Heart left ventricle (tissue), 16 donors: ENCODE data around the gene GADD45B. TPM values are rescaled to one million over a fixed set of nuclear protein-coding genes. Genes with fewer than 3 reads are reported as not detected.
"Not testable (repeated sequence)": the region's sequence is repeated elsewhere in the genome, so short reads cannot be mapped to it uniquely, and the experiment has no call there.

ENCODE experiments used
- ATAC-seq, 4 donors: fragments of 200-7000 bp; cut with Tn5 transposase; one replicate each; pipeline ENCODE4 v1.9.1; 2020 to 2022; ENCODE audit warnings: moderate library complexity in 4 of 4, mild to moderate bottlenecking in 3 of 4, moderate number of reproducible peaks in 1 of 4
- DNase-seq, 5 donors: peaks; one replicate each; pipeline ENCODE4 v3.0.0-alpha.2; 2020
- H3K27ac ChIP-seq, 12 donors: fragments of 200-600 bp; sonication (generic) in 4 of 12; one replicate each; pipeline versions ENCODE4 v1.5.0 to v1.8.0; 2016 to 2022; ENCODE audit warnings: mild to moderate bottlenecking in 2 of 12
- H3K27me3 ChIP-seq, 9 donors: fragments of 200-600 bp; sonication (generic) in 2 of 9; one replicate each; pipeline versions ENCODE4 v1.5.1 to v1.8.0; 2016 to 2022; ENCODE audit warnings: mild to moderate bottlenecking in 3 of 9
- H3K36me3 ChIP-seq, 9 donors: fragments of 200-600 bp; sonication (generic) in 2 of 9; one replicate each; pipeline versions ENCODE4 v1.5.0 to v1.8.0; 2018 to 2022; ENCODE audit warnings: mild to moderate bottlenecking in 2 of 9
- H3K4me1 ChIP-seq, 12 donors: fragments of 200-600 bp; sonication (generic) in 4 of 12; one replicate each; pipeline versions ENCODE4 v1.5.0 to v1.8.0; 2016 to 2022; ENCODE audit warnings: mild to moderate bottlenecking in 3 of 12
- H3K4me3 ChIP-seq, 12 donors: fragments of 200-600 bp; sonication (generic) in 4 of 12; one replicate each; pipeline versions ENCODE4 v1.5.0 to v1.8.0; 2017 to 2022; ENCODE audit warnings: mild to moderate bottlenecking in 9 of 12, moderate library complexity in 4 of 12
- H3K9me3 ChIP-seq, 12 donors: fragments of 200-600 bp; sonication (generic) in 4 of 12; one replicate each; pipeline versions ENCODE4 v1.5.0 to v1.8.0; 2016 to 2022; ENCODE audit warnings: mild to moderate bottlenecking in 1 of 12
- POLR2A ChIP-seq, 2 donors: fragments of 450-650 bp; IDR thresholded peaks; one replicate each; pipeline ENCODE4 v1.6.1; 2017; ENCODE audit warnings: antibody characterized with exemption in 2 of 2, mild to moderate bottlenecking in 2 of 2, moderate library complexity in 2 of 2
- WGBS, 4 donors: extraction: QIAGEN DNeasy Blood & Tissue Kit in 2 of 4; methylation state at CpG; one replicate each; pipeline versions ENCODE4 v1.1.5 to v1.1.7; 2013 to 2018; 5-methylcytosine and 5-hydroxymethylcytosine counted together
- intact Hi-C, 10 donors: fragments of 100-400 bp; cut with DNase I; formaldehyde crosslinking; loops; one replicate each; pipeline versions ENCODE4 v1.11.1 to v1.14.2; 2022
- polyA plus RNA-seq, 2 donors: library from polyadenylated mRNA; stranded (reverse); fragments of 200-250 nt; gene quantifications; one replicate each; pipeline ENCODE4 v1.2.3, GENCODE V29; 2013
- total RNA-seq, 9 donors: library from RNA; depleted of rRNA in 2 of 9; stranded (reverse); fragments of >200 nt in 2 of 9; fragmentation: NEBNext Ultra II Directional in 3 of 9; extraction: Animal tissue kit (Norgen Biotek cat#: 25700) in 3 of 9; gene quantifications; one replicate each; pipeline versions ENCODE4 v1.1.0 to v1.2.4, GENCODE V29; 2016 to 2023
- TF ChIP-seq, protein P1 (sequence below), 12 donors: fragments of 200-600 bp; sonication (generic) in 4 of 12; IDR thresholded peaks; one replicate each; pipeline versions ENCODE4 v1.5.0 to v1.8.0; 2018 to 2022; ENCODE audit warnings: antibody characterized with exemption in 12 of 12, mild to moderate bottlenecking in 5 of 12
- donor health status: ischemic (EF 13 %, LVEDD 7.1; RV severe dilation, severe dysfunction).
- donor health status: healthy with polysubstance abuse.
- donor health status: DM: no; HTN: yes; CAD: no.
- donor health status: DM: no; HTN: no; CAD: no.
- donor health status: ischemic (EF 25% LVEDD 6.9; RV normal size, moderate dysfunction).
- donor health status: ischemic (EF 25% LVEDD 5.7; RV mildly dilated, moderate dysfunction).
- donor health status: healthy.
- donor health status: DM: yes; HTN: yes; CAD: no.
- donor health status: ischemic (EF 35%, LVEDD 5.7; RV mildly dilated, moderate dysfunction).
- donor health status: nonischemic (EF 11% LVEDD 7.7; RV severe dilation, severe dysfunction).
- donor health status: DM: yes; HTN: yes; CAD: no.
- donor health status: PGD.
- donor health status: ischemic (EF 29% LVEDD 5.4; RV normal size, mild dysfunction).
- donor health status: nonischemic (EF 23%, LVEDD 6.1; RV moderate dilation, normal function).

The GADD45B gene
- total and polyA plus RNA-seq, 11 donors: 20.3 to 155 (median 47.3) TPM

DNA sequence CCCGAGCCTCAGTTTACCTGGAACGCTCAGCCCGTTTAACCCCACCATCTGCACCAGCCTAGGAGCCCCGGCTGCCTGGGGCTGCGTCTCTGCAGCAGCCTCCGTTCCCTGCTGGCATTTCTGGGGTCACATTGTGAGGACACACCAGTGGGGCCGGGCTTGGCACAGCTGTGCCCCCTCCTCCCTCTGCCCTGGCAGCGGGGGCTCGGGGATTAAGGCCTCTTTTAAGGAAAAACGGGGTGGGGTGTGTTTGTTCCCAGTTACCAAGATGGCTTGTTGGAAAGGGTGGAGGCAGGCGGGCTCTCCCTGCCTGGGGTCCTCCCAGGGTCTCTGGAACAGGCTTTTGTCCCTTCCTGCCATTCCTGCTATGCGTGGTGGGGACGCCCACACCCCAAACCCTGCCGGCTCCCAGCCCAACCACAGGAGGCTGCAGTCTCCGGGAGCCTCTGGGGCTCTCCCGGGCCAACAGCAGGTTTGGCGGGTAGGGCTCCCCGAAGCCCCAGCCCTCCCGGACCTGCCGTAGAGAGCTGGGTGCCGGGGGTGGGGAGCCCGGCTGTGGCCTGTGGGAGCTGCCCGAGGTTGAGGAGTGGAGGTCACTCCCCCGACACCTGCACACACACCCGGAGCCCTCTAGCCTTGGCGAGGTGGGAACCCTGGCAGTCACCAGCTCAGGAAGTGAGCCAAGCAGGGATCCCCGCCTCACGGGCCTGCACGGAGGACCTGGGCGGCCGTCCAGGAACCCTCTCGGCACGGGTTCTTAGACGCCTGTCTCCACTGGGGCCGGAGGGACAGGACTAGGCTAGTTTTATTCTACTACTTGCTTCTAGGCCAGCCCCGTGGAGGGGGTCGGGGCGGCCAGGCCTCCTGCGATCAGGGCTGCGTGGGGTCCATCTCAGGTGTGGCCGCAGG is 36.9 kb downstream of the GADD45B start:
- TF ChIP-seq, protein P1, sequence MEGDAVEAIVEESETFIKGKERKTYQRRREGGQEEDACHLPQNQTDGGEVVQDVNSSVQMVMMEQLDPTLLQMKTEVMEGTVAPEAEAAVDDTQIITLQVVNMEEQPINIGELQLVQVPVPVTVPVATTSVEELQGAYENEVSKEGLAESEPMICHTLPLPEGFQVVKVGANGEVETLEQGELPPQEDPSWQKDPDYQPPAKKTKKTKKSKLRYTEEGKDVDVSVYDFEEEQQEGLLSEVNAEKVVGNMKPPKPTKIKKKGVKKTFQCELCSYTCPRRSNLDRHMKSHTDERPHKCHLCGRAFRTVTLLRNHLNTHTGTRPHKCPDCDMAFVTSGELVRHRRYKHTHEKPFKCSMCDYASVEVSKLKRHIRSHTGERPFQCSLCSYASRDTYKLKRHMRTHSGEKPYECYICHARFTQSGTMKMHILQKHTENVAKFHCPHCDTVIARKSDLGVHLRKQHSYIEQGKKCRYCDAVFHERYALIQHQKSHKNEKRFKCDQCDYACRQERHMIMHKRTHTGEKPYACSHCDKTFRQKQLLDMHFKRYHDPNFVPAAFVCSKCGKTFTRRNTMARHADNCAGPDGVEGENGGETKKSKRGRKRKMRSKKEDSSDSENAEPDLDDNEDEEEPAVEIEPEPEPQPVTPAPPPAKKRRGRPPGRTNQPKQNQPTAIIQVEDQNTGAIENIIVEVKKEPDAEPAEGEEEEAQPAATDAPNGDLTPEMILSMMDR (IDR thresholded peaks at IDR 0.05): no peak

DNA sequence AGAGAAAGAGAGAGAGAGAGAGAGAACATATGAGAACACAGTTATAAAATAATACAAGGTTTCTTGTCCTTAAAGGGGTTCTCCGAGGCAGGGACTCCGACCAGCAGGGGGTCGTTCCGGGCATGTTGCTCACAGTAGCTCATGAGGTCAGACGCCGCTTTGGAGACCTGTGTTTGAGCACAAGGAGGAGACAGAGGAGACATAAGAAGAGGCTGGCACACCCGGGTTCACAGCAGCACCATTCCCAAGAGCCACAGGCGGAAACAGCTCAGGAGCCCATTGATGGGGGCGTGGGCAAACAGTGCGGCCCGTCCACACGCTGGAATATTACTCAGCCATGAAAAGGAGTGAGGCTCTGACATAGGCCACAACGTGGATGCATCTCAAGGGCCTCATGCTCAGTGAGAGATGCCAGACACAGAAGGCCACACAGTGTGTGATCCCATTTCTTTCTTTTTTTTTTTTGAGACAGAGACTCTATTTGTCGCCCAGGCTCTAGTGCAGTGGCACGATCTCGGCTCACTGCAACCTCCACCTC is 39.1 kb downstream of the GADD45B start:
- no peak overlapping the region for H3K4me3 ChIP-seq
- intact Hi-C loops: no loop called here
- ATAC-seq (no peak), DNase-seq (no peak)
- H3K27ac ChIP-seq: no peak overlapping the region
- no peaks in the 10 kb centered on the region for H3K9me3 ChIP-seq
- no peaks in the 10 kb centered on the region for H3K27me3 ChIP-seq
- H3K36me3 ChIP-seq: no peaks in the 10 kb centered on the region
- TF ChIP-seq, protein P1 (IDR thresholded peaks at IDR 0.05): no peak
- no peak for TF ChIP-seq POLR2A (IDR thresholded peaks at IDR 0.05)
- 95 to 97% (median 96%) methylated on average over 16 of the region's 16 CpGs for WGBS, 4 donors
- H3K4me1 ChIP-seq: peaks cover 0 to 13% (median 0%) of the 10 kb centered on the region in 12 donors

More for the DNA sequence above, 36.9 kb downstream of the GADD45B start:
- Histone ChIP-seq H3K9me3 (no peaks in the 10 kb centered on the region), H3K4me3 (no peak overlapping the region), H3K4me1 (peaks cover 0 to 7% (median 0%) of the 10 kb centered on the region in 12 donors), H3K27me3 (no peaks in the 10 kb centered on the region), H3K27ac (no peak overlapping the region), H3K36me3 (no peaks in the 10 kb centered on the region)
- WGBS, 4 donors: 62 to 72% (median 65%) methylated on average over 15 to 41 of the region's 41 CpGs
- ATAC-seq (peak in 2 of 4 donors; percentile 27 to 39), DNase-seq (peak in 1 of 5 donors; percentile 9)
- intact Hi-C loops: no loop called here

DNA sequence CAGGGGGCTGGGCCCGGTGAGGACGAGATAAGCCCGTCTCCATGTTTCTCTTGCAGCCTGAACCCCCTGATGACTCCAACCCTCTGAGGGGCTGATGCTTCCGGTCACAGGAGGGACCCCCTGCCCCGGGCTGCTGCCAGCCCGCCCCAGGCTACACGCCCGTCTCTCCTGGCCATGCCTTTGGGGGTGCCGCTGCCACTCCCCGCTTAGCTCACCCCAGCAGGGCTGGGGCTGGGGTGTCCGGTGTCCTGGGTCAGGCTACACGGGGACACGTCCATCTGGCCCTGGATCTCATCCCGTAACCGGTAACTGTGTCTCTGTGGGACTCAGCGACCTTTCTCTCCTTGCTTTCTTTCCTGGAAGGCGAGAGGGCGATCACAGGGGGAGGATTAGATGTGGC is 40.8 kb downstream of the GADD45B start:
- 71 to 90% (median 81%) methylated on average over 11 to 18 of the region's 18 CpGs for WGBS, 4 donors
- H3K27me3 ChIP-seq: no peaks in the 10 kb centered on the region
- TF ChIP-seq, protein P1 (IDR thresholded peaks at IDR 0.05): no peak
- no peak for TF ChIP-seq POLR2A (IDR thresholded peaks at IDR 0.05)
- no peak overlapping the region for H3K27ac ChIP-seq
- intact Hi-C loops: no loop called here
- H3K36me3 ChIP-seq: no peaks in the 10 kb centered on the region
- H3K9me3 ChIP-seq: no peaks in the 10 kb centered on the region
- H3K4me1 ChIP-seq: peaks cover 0 to 13% (median 0%) of the 10 kb centered on the region in 12 donors
- no peak overlapping the region for H3K4me3 ChIP-seq
- no peak for DNase-seq
- no peak for ATAC-seq

DNA sequence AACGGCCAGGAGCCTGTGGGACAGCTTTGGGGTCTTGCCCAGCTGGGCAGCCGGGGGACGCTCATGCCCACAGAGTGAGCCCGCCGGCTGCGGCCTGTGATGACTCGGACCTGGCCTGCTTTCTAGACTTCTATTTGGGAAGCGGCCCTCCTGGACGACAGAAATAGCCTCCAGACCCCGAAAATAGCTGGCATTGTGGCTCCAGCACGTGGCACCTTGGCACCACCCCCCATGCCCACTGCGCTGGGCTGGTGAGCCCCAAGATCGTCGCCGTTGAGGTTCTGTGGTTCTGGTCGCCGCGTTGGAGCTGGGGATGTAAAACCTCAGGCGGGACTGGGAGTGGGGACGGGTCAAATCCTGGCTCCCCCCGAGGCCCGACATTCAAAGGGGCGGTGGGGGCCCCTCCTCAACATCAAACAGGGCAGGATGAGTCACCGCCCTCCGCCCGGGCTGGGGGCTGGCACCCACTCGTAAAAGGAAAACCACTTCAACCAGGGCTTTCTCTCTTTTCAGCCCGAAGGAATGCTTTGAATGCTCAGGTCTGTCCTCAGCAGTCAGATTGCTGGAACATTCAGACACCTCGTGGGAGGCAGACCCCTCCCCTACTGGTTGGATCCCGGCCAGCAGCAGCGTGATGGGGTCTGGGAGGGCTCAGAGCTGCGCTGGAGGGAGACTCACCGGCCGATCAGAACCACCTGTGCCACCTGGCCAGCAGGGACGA is 42.1 kb downstream of the GADD45B start:
- WGBS, 4 donors: 42 to 57% (median 48%) methylated on average over 23 to 35 of the region's 35 CpGs
- Histone ChIP-seq H3K36me3 (no peaks in the 10 kb centered on the region), H3K27me3 (no peaks in the 10 kb centered on the region), H3K4me1 (peaks cover 0 to 13% (median 0%) of the 10 kb centered on the region in 12 donors), H3K9me3 (no peaks in the 10 kb centered on the region), H3K4me3 (no peak overlapping the region), H3K27ac (no peak overlapping the region)
- ATAC-seq: peak in 2 of 4 donors; percentile 10 to 44
- TF ChIP-seq, protein P1 (IDR thresholded peaks at IDR 0.05): no peak
- intact Hi-C loops: no loop called here
- no peak for DNase-seq

DNA sequence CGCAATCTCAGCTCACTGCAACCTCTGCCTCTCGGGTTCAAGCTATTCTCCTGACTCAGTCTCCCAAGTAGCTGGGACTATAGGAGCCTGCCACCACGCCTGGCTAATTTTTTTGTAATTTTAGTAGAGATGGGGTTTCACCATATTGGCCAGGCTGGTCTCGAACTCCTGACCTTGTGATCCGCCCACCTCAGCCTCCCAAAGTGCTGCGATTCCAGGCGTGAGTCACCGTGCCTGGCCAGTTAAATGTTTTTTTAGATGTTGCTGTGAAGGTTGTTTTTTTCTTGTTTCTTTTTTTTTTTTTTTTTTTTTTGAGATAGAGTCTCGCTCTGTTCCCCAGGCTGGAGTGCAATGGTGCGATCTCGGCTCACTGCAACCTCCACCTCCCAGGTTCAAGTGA is 42.9 kb downstream of the GADD45B start:
- intact Hi-C loops, DNase-seq, ATAC-seq, H3K9me3 ChIP-seq, H3K36me3 ChIP-seq, H3K27ac ChIP-seq, H3K4me3 ChIP-seq, H3K27me3 ChIP-seq: not testable (repeated sequence)
- H3K4me1 ChIP-seq: peaks cover 0 to 13% (median 0%) of the 10 kb centered on the region in 12 donors
- 86 to 92% (median 89%) methylated on average over 11 of the region's 11 CpGs for WGBS, 4 donors
